Type B pancreatic cell (in vitro differentiated cells): ENCODE measurements around the gene ITPKA. TPM values are rescaled to one million over a fixed set of nuclear protein-coding genes. Genes with fewer than 3 reads are reported as not detected.
A peak's percentile ranks its signal among the peaks of the same experiment; 100 is the strongest.

Experiments used
- DNase-seq: peaks from one replicate; pipeline ENCODE4 v3.0.0; 2021; ENCODE audit warnings: mixed read lengths; ENCODE audit not compliant: unreplicated experiment; ENCODE audit errors: extremely low spot score
- H3K27ac Mint-ChIP-seq: 2 replicates; pipeline ENCODE4 v1.8.0; 2021; ENCODE audit warnings: mild to moderate bottlenecking, mixed read lengths
- H3K27me3 Mint-ChIP-seq: 2 replicates; pipeline ENCODE4 v1.8.0; 2021; ENCODE audit warnings: mixed read lengths
- H3K36me3 Mint-ChIP-seq: 2 replicates; pipeline ENCODE4 v1.8.0; 2021; ENCODE audit warnings: mixed read lengths
- H3K4me1 Mint-ChIP-seq: one replicate; pipeline ENCODE4 v1.8.0; 2021; ENCODE audit warnings: mixed read lengths; ENCODE audit not compliant: unreplicated experiment
- H3K4me3 Mint-ChIP-seq: 2 replicates; pipeline ENCODE4 v1.8.0; 2021; ENCODE audit warnings: mild to moderate bottlenecking, mixed read lengths
- H3K9me3 Mint-ChIP-seq: 2 replicates; pipeline ENCODE4 v1.8.0; 2021; ENCODE audit warnings: mixed read lengths
- CTCF ChIP-seq: fragments of 200-600 bp; sonication (generic); conservative IDR thresholded peaks from 2 replicates; pipeline ENCODE4 v1.5.0; 2021; ENCODE audit warnings: antibody characterized with exemption, mild to moderate bottlenecking
- total RNA-seq: library from RNA; stranded (reverse); gene quantifications from 2 replicates; pipeline ENCODE4 v1.2.1, GENCODE V29; 2021; ENCODE audit warnings: low replicate concordance

The ITPKA gene
- total RNA-seq, 1 donor from 2014 or later, result 1.9 TPM

- H3K36me3 Mint-ChIP-seq, result no peaks in the 10 kb centered on the region
- H3K9me3 Mint-ChIP-seq, result no peaks in the 10 kb centered on the region
- H3K27me3 Mint-ChIP-seq, result peaks cover 76% of the 10 kb centered on the region
- no peak overlapping the region for H3K27ac Mint-ChIP-seq
- TF ChIP-seq CTCF, result no peak
- no peak for DNase-seq
- H3K4me1 Mint-ChIP-seq, result peaks cover 4% of the 10 kb centered on the region
- no peak overlapping the region for H3K4me3 Mint-ChIP-seq
Measured at GRCh38 chr15:41510728-41511127, 17.1 kb downstream of the ITPKA start.

- no peak overlapping the region for H3K4me3 Mint-ChIP-seq
- DNase-seq, result no peak
- no peak overlapping the region for H3K27ac Mint-ChIP-seq
- peaks cover 4% of the 10 kb centered on the region for H3K4me1 Mint-ChIP-seq
- peaks cover 4% of the 10 kb centered on the region for H3K36me3 Mint-ChIP-seq
- no peak for TF ChIP-seq CTCF
- no peaks in the 10 kb centered on the region for H3K9me3 Mint-ChIP-seq
- H3K27me3 Mint-ChIP-seq, result peaks cover 69% of the 10 kb centered on the region
Measured at GRCh38 chr15:41511331-41511898, 17.7 kb downstream of the ITPKA start.

GRCh38 chr15:41511899-41512369 is 18.3 kb downstream of the ITPKA start:
- peaks cover 64% of the 10 kb centered on the region for H3K27me3 Mint-ChIP-seq
- H3K4me1 Mint-ChIP-seq, result peaks cover 4% of the 10 kb centered on the region
- no peak overlapping the region for H3K27ac Mint-ChIP-seq
- TF ChIP-seq CTCF, result no peak
- peak overlapping the region; percentile 82 for H3K4me3 Mint-ChIP-seq
- no peak for DNase-seq
- no peaks in the 10 kb centered on the region for H3K9me3 Mint-ChIP-seq
- peaks cover 9% of the 10 kb centered on the region for H3K36me3 Mint-ChIP-seq

GRCh38 chr15:41512512-41512939 is 18.9 kb downstream of the ITPKA start:
- peak overlapping the region; percentile 82 for H3K4me3 Mint-ChIP-seq
- H3K27me3 Mint-ChIP-seq, result peaks cover 58% of the 10 kb centered on the region
- H3K27ac Mint-ChIP-seq, result no peak overlapping the region
- DNase-seq, result no peak
- no peaks in the 10 kb centered on the region for H3K9me3 Mint-ChIP-seq
- H3K4me1 Mint-ChIP-seq, result peaks cover 4% of the 10 kb centered on the region
- peaks cover 11% of the 10 kb centered on the region for H3K36me3 Mint-ChIP-seq
- TF ChIP-seq CTCF, result no peak

- peaks cover 53% of the 10 kb centered on the region for H3K27me3 Mint-ChIP-seq
- peak overlapping the region; percentile 36 for H3K27ac Mint-ChIP-seq
- peaks cover 14% of the 10 kb centered on the region for H3K36me3 Mint-ChIP-seq
- H3K4me1 Mint-ChIP-seq, result peaks cover 4% of the 10 kb centered on the region
- H3K9me3 Mint-ChIP-seq, result no peaks in the 10 kb centered on the region
- DNase-seq, result no peak
- no peak for TF ChIP-seq CTCF
- H3K4me3 Mint-ChIP-seq, result peak overlapping the region; percentile 82
Measured at GRCh38 chr15:41512940-41513505, 19.3 kb downstream of the ITPKA start.
